GM13977 (cell line): ENCODE measurements around the gene CUEDC1.

Experiments used
- DNase-seq: peaks from one replicate; pipeline ENCODE4 v3.0.0; 2012; ENCODE audit warnings: low spot score
- in situ Hi-C: fragments of 300-500 bp; cut with MboI; formaldehyde crosslinking; loops from one replicate; pipeline ENCODE4 v1.12.0; 2022; ENCODE audit warnings: low sequenced_read_pairs, low pct_unique_long_range_greater_than_20kb, mixed read lengths, inconsistent platforms; ENCODE audit not compliant: unreplicated experiment
- TF ChIP-seq, protein P1 (sequence below): IDR thresholded peaks from 2 replicates; pipeline ENCODE4 v1.5.1; 2012; ENCODE audit warnings: mild to moderate bottlenecking, control low read depth; ENCODE audit not compliant: insufficient read depth; ENCODE audit errors: extremely low read depth, missing control alignments

The CUEDC1 gene

DNA sequence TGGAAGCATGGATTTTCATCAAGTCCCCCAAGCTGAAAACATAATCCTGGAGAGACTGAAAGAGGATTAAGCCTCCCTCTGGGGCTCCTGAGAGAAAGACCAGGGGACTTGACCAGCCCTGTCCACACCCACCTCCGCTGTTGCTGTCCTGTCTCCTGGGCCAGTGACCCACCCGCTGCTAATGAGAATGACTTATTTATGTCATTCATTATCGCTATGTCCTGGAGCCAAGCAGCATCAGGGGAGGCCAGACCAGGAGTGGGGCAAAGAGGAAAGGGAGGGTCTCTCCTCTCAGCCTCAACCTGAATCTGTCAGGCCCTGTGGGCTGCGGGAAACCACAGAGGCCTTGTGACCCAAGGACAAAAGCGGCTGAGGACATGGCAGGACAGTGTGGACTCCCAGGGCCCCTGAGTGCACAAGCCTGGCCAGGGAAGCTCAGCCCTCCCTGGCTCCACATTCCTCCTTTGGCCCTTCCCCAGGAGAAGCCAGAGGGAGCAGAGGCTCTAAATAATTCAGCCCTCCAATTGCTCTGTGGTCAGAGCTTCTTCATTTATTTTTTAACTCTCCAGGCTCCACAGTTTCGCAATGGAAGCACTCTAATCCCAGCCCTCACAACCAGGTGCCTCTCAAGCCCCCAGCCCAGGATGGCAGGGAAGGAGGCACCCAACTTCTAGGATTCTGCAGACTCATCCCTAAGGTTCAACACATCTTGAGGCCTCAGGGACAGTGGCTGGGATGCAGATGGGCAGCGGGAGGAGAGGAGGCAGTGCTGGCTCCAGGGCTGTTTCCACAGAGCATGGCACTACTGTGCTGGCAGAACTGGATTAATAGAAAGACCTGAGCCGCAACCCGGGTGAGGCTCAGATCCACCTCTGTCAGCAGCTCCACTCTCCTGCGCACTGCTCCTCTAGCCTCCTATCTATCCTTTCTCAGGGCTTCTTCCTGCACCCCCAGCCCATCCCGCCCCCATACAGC is 19.1 kb downstream of the CUEDC1 start:
- TF ChIP-seq, protein P1, sequence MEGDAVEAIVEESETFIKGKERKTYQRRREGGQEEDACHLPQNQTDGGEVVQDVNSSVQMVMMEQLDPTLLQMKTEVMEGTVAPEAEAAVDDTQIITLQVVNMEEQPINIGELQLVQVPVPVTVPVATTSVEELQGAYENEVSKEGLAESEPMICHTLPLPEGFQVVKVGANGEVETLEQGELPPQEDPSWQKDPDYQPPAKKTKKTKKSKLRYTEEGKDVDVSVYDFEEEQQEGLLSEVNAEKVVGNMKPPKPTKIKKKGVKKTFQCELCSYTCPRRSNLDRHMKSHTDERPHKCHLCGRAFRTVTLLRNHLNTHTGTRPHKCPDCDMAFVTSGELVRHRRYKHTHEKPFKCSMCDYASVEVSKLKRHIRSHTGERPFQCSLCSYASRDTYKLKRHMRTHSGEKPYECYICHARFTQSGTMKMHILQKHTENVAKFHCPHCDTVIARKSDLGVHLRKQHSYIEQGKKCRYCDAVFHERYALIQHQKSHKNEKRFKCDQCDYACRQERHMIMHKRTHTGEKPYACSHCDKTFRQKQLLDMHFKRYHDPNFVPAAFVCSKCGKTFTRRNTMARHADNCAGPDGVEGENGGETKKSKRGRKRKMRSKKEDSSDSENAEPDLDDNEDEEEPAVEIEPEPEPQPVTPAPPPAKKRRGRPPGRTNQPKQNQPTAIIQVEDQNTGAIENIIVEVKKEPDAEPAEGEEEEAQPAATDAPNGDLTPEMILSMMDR: no peak
- in situ Hi-C loops: no loop called here

GRCh38 chr17:57931488-57932137 is 23.6 kb downstream of the CUEDC1 start:
- DNase-seq: no peak
- in situ Hi-C loops: no loop called here
- TF ChIP-seq, protein P1: no peak

More for the DNA sequence above, 19.1 kb downstream of the CUEDC1 start:
- DNase-seq: no peak

GRCh38 chr17:57930239-57930638 is 25.0 kb downstream of the CUEDC1 start:
- in situ Hi-C loops: no loop called here
- no peak for DNase-seq

DNA sequence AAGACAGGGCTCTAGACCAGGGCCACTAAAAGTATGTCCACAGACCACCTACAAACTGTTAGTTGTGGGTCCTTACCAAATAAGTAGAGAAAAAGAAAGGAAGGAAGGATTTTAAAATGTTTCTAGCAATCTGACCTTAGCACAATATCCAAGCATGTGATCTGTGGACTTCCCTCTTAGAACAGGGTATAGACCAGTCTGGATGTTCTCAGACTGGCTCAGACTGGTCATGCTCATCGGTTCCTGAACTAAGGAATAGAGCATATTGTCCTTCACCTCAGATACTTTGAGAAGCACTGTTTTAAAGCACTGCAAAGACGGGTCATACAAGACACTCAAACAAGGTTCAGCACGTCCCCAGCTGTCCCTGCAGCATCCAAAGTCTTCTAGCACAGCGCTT is 25.8 kb downstream of the CUEDC1 start:
- in situ Hi-C loops: no loop called here
- no peak for DNase-seq
- TF ChIP-seq, protein P1: no peak

More at GRCh38 chr17:57930239-57930638, 25.0 kb downstream of the CUEDC1 start:
- TF ChIP-seq, protein P1: no peak

- TF ChIP-seq, protein P1: no peak
- DNase-seq: no peak
- in situ Hi-C loops: no loop called here
These were observed 26.3 kb downstream of the CUEDC1 start for GRCh38 chr17:57928928-57929327.

- in situ Hi-C loops: no loop called here
- DNase-seq: no peak
- TF ChIP-seq, protein P1: no peak
These were observed 28.0 kb downstream of the CUEDC1 start for GRCh38 chr17:57927048-57927723.
